HG03439 (cell line): Measurements from ENCODE around the gene HIPK4.
"Not testable (repeated sequence)": the region's sequence is repeated elsewhere in the genome, so short reads cannot be mapped to it uniquely, and the experiment has no call there.

Experiments
- ATAC-seq: cut with Tn5 transposase; IDR thresholded peaks from one replicate; pipeline ENCODE4 v1.9.1; 2021; ENCODE audit warnings: mild to moderate bottlenecking, moderate library complexity; ENCODE audit not compliant: unreplicated experiment

The HIPK4 gene

DNA sequence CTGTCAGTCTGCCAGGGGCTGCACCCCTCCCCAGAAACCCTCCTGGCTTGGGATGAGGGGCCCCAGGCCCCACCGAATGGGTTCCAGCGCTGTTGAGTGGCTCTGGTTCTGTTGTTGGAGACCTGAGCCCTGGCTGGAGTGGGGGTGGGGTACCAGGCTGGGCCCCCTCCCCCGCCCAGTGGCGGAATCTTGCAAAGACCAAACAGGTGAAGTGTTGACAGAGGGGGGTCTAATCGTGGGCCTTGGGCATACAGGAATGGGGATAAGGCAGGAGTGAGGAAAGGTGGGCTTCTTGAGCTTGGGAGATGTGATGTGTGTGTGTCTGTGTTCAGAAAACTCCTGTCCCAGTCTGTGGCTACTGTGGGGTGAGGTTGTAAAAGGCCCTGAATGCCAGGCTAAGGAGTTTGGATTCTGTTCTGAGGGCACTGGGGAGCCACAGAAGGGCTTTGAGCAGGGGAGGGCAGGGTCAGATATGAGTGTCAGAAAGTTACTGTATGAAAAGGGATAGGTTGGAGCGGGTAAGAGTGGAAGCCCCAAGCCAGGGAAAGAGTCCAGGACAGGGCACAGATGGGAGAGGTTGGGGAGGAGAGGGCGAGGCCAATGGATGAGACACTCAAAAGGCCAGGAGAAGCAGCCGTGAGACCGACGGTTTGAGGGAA is at the start of gene HIPK4:
Gene HIPK4 (minus strand): TSS at position 98 of the 659 bp plus-strand sequence. CDS start 279 bp downstream, outside the sequence.
- no peak for ATAC-seq

- ATAC-seq = no peak
Observed at GRCh38 chr19:40438284-40438683, 48.3 kb upstream of the HIPK4 start.

DNA sequence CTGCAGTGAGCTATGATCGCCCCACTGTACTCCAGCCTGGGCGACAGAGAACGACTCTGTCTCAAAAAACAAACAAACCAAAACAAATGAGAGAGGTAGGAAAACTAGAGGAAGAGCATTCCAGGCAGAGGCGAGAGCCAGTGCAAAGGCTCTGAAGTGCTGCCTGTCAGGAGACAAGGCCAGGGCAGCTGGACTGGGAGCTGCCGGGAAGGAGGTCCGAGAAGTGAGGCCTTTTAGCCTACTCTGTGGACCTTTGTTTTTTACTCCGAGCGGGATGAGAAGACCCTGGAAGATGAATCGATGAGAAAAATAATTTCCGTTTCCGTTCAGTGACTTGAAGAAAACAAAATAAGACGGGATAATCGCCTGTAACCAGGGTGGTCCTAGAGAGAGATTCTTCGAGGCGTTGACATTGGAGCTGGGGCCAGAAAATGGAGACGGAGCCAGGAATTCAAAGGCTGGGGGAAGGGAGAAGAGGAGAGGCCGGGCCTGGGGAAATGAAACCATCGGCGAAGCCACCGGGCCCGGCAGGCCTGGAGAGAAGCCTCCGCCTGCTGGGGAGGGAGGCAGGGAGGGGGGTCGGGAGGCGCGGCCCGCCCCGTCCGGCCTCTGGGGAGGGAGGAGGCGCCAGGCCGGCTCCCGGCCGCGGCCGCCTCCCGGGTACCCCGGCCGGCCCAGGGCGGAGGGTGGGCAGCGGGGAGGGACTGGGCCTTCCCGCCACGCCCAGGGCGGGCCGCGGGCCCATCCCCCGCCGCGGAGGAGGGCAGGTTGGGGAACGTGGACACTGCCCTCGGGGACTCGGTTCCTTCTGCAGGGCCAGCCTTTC is 43.6 kb upstream of the HIPK4 start:
- no peak for ATAC-seq

DNA sequence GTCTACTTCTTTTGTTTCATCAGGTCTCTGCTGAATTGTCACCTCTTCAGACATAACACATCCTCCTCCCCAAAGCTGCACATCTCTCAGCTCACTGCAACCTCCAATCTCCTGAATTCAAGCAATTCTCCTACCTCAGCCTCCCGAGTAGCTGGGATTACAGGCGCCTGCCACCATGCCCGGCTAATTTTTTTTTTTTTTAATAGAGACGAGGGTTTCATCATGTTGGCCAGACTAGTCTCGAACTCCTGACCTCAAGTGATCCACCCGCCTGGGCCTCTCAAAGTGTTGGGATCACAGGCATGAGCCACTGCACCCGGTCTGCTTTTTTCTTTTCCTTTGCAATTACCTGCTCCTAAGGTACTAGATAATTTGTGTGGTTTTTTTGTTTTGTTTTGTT is 42.8 kb upstream of the HIPK4 start:
- not testable (repeated sequence) for ATAC-seq

GRCh38 chr19:40431698-40432097 is 41.7 kb upstream of the HIPK4 start:
- ATAC-seq = no peak

GRCh38 chr19:40430242-40430641 is 40.3 kb upstream of the HIPK4 start:
- not testable (repeated sequence) for ATAC-seq

DNA sequence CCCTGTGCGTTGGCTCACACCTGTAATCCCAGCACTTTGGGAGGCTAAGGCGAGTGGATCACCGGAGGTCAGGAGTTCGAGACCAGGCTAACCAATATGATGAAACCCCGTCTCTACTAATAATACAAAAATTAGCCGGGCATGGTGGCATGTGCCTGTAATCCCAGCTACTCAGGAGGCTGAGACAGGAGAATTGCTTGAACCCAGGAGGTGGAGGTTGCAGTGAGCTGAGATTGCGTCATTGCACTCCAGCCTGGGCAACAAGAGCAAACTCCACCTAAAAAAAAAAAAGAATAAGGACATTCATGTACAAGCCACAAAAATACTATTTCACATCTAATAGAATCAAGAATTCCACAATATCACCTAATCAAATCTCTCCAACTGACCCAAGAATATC is 38.2 kb upstream of the HIPK4 start:
- ATAC-seq = not testable (repeated sequence)

DNA sequence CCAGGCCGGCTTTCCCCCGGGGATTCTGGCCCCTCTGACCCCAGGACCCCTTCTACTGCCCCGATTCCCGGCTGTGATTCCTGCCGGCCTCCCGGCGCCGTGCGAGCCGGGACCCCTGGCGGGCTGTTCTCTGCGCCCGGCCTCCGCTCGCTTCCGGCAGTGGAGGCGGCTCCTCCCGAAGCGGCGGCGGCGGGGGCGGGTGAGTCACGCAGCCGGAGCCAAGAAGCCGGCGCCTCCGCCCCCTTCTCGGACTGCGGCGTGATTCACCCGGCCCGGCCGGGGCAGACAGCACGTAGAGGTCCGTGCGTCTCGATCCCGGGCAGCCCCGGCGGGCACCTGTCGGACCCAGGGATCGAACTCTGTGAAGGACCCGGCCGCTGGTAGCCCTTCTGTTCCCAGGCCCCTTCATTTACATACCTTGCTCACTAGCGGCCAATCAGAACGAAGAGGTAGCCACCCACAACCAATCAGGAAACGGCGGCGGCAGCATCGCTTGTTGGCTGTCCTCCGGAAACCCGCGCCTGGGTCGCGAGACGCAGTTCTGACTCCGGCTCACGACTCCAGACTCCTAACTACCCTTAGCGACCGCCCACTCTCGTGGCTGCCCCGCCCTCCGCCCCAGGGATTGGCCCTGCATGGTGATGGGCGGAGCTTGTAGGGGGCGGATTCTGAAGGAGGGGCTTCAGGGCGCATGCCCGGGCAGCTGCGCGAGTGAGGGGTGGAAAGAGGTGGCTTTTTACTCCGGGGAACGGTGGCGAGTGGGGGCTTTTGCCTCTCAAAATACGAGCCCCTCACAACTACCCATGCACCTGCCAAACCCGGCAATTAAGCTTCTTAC is 35.7 kb upstream of the HIPK4 start, which contains the start of gene SERTAD1:
Gene SERTAD1 (minus strand): TSS at position 543 of the 838 bp plus-strand sequence. CDS start 2,446 bp downstream, outside the sequence.
- peak; percentile 82 for ATAC-seq

GRCh38 chr19:40424637-40425449 is 34.9 kb upstream of the HIPK4 start:
- ATAC-seq = peak; percentile 0

DNA sequence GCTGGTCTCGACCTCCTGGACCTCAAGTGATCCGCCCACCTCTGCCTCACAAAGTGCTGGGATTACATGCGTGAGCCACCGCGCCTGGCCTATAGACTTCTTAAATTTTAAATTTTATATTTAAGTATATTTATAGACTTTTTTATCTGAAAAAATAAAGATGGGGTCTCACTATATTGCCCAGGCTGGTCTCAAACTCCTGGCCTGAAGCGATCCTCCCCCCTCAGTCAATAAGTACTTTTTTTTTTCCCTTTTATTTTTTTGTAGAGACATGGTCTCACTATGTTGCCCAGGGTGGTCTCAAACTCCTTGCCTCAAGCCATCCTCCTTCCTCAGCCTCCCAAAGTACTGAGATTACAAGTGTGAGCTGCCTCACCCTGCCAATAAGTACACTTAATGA is 34.0 kb upstream of the HIPK4 start:
- no peak for ATAC-seq

DNA sequence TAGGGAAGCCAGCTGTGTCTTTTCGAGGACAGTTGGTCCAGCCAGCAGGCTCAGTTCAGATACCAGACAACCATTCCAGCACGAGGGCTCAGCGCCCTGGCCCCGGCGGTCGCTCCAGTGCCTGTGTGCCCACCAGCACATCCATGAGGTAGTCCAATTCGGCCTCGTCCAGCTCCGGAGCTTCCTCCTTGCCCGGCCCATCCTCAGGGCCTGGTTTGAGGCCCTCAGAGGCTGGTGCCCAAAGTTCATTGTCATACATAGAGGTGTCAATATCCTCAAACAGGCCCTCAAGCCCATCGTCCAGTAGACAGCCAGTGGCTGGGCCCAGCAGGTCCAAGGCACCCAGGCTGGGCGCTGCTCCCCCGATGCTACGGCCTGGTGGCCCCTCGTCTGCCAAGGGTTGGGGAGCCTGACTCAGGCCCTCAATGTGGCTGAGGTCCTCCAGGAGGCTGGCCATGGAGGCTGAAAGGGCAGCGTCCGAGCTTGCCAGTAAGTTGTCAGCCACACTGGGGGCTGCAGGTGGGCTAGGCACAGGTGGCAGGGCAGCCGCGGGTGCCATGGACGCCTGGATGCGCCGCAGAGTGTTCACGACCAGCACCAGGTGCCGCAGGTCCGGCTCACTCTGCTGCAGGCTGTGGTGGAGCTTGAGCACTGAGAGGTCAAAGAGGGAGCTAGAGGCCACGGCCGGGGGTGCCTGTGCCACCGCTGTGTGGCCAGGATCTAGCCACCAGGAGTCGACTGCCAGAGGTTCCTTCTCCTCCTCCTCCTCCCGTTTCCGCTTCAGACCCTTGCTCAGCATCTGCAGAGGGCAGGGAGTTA is 33.0 kb upstream of the HIPK4 start:
- no peak for ATAC-seq

DNA sequence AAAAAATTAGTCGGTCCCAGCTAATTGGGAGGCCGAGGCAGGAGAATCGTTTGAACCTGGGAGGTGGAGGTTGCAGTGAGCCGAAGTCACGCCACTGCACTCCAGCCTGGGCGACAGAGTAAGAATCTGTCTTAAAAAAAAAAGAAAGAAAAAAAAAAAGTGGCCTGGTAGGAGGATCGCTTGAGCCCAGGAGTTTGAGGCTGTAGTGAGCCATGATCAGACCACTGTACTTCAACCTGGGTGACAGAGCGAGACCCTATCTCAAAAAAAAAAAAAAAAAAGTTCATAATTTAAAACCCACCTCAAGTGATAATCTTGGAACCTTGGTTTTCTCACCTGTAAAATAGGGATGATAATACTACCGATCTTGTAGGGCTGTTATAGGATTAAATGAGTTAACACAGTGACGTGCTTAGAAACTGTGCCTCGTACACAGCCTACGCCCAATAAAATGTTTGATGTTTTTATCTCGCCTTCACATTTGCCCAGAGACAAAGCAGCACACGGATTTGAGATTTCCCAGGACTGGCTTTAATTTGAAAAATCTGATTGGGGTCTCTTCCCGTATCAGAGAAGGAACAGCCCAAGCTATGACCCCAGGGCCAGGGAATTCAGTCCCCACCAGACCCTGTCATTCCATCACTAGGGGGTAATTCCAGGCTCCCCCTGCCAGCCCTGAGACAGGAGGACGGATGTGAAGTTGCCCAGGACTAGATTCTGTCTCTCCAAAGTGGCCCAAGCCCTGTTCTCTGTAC is 32.2 kb upstream of the HIPK4 start:
- no peak for ATAC-seq

DNA sequence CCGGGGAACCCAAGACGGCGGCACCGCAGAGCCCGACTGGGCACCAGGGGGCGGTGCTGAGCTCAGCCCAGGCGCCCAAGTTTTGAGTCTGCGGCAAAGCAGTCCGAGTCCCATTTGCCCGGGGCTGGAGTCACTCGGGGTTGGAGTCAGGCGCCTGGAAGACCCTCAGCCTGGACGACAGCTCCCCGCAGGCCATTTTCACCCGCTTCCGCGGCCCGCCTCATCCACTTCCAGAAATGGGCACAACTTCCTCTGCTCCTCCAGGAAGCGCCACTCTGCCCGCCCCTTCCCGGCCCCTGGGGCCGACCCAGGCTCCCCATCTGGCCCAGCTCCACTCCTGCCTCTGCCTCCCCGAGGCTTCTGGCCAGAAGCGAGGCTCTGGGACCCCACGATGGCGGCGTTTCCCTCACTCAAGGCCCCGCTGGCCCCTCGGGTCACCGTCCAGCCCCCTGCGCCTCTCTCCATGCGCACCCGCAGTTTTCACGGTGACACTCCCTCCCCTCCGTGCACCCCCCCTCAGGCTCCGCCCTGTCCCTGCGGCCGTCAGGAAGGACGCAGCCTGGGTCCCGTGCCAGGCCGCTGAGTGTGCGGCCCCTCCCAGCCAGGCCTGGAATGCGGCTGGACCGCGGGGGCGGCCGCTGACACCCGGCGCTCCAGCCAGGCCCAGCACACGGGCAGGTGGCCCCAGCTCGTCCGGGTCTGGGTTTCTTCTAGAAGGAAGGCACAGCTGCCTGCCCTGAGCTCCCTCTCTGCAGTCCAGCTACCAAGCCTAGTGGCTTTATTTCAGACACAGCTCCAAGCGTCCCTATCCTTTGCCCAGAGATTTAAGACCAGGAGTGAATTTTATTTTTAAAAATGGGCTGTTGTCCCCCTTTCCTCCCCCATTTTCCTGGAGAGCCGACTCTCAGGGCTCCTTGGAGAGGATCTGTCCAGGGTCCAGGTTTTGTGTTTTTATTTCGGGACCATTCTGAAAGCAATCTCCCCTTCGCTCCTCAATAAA is 31.1 kb upstream of the HIPK4 start:
- ATAC-seq = peak; percentile 34

DNA sequence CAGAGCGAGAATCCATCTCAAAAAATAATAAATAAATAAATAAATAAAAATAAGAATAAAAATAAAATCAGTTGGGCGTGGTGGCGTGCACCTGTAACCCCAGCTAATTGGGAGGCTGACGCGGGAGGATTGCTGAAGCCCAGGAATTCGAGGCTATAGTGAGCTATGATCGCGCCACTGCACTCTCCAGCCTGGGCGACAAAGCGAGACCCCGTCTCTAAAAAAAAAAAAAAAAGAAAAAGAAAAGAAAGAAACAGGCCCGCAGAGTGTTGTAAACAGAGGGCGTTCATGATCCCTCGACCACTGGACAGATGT is 30.4 kb upstream of the HIPK4 start:
- no peak for ATAC-seq

- ATAC-seq = no peak
Observed at GRCh38 chr19:40419780-40420179, 29.8 kb upstream of the HIPK4 start.

- no peak for ATAC-seq
Observed at GRCh38 chr19:40419066-40419612, 29.2 kb upstream of the HIPK4 start.

GRCh38 chr19:40418040-40418439 is 28.1 kb upstream of the HIPK4 start:
- ATAC-seq = no peak

- ATAC-seq = no peak
Observed at GRCh38 chr19:40417643-40417981, 27.6 kb upstream of the HIPK4 start.
